Measurements from ENCODE around the gene INTS1. TPM values are rescaled to one million over a fixed set of nuclear protein-coding genes. Genes with fewer than 3 reads are reported as not detected.

INTS1 gene
- total RNA-seq, 1 donor: 26.0 TPM

DNA sequence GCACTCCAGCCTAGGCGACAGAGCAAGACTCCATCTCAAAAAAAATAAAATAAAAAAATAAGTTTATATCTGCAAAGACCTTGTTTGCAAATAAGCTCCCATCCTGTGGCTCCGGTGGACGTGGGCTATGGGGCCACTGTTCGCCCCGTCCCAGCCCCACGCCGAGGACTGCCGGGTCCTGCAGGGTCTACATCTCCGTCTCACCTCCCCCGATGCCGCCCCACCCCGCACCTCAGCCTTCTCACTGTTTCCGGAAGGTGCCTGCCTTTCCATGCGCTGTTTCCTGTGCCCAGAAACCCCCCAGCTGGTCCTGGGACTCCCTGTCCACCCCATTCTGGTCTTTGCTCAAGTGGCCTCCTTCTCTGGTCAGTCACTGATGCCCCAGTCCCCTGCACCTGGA, 5.0 kb upstream of the INTS1 start:
- no peak overlapping the region for H3K4me3 ChIP-seq (ENCODE audit: low read length)
- no peaks in the 10 kb centered on the region for H3K27me3 ChIP-seq (ENCODE audit: insufficient read depth, low read length)
- peaks cover 70% of the 10 kb centered on the region for H3K4me1 ChIP-seq (ENCODE audit: insufficient read depth, low read length)
- H3K9me3 ChIP-seq (ENCODE audit: low read depth, low read length): no peaks in the 10 kb centered on the region

DNA sequence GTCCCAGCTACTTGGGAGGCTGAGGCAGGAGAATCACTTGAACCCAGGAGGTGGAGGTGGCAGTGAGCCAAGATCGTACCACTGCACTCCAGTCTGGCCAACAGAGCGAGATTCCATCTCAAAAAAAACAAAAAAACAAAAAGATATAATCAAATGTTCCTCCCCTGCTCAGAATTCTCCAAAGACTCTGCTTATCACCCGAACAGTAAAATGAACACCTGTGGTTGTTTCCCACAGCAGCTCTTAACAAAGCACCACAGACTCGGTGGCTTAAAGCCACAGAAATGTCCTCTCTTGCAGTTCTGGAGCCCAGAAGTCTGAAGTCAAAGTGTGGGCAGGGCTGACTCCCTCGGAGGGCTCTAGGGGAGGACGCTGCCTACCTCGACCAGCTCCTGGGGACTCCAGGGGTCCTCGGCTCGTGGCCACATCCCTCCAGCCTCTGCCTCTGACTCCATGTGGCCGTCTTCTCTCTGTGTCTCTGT, 4.1 kb upstream of the INTS1 start:
- Histone ChIP-seq H3K4me3 (ENCODE audit: low read length) (no peak overlapping the region), H3K9me3 (ENCODE audit: low read depth, low read length) (no peaks in the 10 kb centered on the region), H3K27me3 (ENCODE audit: insufficient read depth, low read length) (no peaks in the 10 kb centered on the region), H3K4me1 (ENCODE audit: insufficient read depth, low read length) (peaks cover 65% of the 10 kb centered on the region)

GRCh38 chr7:1505731-1506550, 1.8 kb upstream of the INTS1 start:
- H3K4me1 ChIP-seq (ENCODE audit: insufficient read depth, low read length): peaks cover 52% of the 10 kb centered on the region
- H3K4me3 ChIP-seq (ENCODE audit: low read length): no peak overlapping the region
- no peaks in the 10 kb centered on the region for H3K9me3 ChIP-seq (ENCODE audit: low read depth, low read length)
- no peaks in the 10 kb centered on the region for H3K27me3 ChIP-seq (ENCODE audit: insufficient read depth, low read length)

DNA sequence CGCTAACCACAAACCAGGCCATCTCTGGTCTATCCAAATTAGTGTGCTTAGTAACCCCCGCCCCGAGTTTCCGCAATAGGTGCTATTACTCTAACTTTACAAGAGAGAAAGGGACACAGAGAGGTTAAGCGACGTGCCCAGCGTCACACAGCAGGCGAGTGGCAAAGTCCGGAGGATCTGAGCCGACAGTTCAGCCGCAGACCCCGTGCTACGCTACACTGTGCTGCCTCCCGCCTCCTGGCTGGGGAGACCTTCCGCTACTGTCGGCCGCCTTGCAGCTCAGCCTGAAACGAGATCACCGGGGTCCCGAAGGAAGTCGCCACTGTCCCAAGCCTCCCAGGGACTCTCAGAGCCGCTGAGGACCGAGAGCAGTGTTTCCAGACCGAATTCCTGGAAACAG, 799 bp downstream of the INTS1 start:
- Histone ChIP-seq H3K27me3 (ENCODE audit: insufficient read depth, low read length) (no peaks in the 10 kb centered on the region), H3K4me1 (ENCODE audit: insufficient read depth, low read length) (peaks cover 45% of the 10 kb centered on the region), H3K9me3 (ENCODE audit: low read depth, low read length) (no peaks in the 10 kb centered on the region), H3K4me3 (ENCODE audit: low read length) (peak overlapping the region; percentile 93)

DNA sequence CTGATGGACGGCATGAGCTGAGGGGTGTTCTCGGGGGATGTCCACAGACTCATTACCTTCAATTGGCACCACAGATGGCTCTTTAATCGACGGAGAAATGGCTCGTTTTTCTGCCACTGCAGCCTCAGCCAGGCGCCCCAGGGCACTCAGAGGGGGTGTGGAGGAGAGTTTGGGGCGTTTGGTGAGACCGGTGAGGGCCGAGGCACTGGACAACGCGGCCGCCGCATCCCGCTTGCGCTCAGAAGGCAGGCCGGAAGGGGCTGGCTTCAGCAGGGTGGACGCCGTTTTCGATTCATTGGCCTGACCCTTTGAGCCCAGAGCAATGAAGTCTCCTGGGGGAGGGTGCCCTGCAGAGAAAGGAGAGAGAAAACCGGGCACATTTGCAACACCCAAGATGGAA, 1.3 kb downstream of the INTS1 start:
- Histone ChIP-seq H3K9me3 (ENCODE audit: low read depth, low read length) (no peaks in the 10 kb centered on the region), H3K27me3 (ENCODE audit: insufficient read depth, low read length) (no peaks in the 10 kb centered on the region), H3K4me1 (ENCODE audit: insufficient read depth, low read length) (peaks cover 45% of the 10 kb centered on the region), H3K4me3 (ENCODE audit: low read length) (no peak overlapping the region)

DNA sequence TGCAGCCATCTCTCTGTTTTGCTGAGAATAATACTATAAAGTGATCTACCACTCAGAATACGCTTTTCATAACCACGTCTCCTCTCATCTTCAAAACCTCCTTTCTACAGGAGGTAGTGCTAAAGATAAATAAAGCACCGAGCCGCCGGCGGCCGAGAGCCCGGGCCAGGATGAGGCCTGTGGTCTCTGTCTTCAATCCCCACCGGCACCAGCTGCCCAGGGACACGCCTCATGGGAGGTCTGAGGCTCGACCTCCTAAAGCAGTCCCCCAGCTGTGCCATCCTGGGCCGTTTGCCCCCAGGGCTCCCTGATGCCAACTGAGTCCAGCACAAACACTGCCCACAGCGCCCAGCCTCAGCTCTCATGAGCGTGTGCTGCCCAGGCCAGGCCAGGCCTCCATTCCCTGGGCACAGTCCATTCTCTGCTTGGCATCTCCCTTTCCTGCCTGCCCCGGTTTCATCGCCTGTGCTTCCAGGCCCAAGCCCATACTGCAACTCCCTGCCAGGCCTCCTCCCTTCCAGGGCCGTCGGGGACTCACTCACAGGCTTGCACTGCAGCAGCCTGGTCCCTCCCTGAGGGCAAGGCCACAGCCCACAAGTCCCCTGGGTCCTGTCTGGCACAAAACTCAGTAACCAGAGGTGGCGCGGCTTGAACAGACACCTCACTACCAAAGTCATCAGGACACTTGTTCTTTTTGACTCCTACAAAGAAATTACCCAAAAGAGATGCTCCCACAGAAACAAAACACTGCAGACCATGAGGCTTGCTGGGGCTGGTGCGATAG, 2.5 kb downstream of the INTS1 start:
- peaks cover 35% of the 10 kb centered on the region for H3K4me1 ChIP-seq (ENCODE audit: insufficient read depth, low read length)
- no peaks in the 10 kb centered on the region for H3K27me3 ChIP-seq (ENCODE audit: insufficient read depth, low read length)
- no peak overlapping the region for H3K4me3 ChIP-seq (ENCODE audit: low read length)
- H3K9me3 ChIP-seq (ENCODE audit: low read depth, low read length): no peaks in the 10 kb centered on the region

GRCh38 chr7:1500064-1500807, 4.0 kb downstream of the INTS1 start:
- Histone ChIP-seq H3K4me1 (ENCODE audit: insufficient read depth, low read length) (peaks cover 23% of the 10 kb centered on the region), H3K4me3 (ENCODE audit: low read length) (no peak overlapping the region), H3K27me3 (ENCODE audit: insufficient read depth, low read length) (no peaks in the 10 kb centered on the region), H3K9me3 (ENCODE audit: low read depth, low read length) (no peaks in the 10 kb centered on the region)

DNA sequence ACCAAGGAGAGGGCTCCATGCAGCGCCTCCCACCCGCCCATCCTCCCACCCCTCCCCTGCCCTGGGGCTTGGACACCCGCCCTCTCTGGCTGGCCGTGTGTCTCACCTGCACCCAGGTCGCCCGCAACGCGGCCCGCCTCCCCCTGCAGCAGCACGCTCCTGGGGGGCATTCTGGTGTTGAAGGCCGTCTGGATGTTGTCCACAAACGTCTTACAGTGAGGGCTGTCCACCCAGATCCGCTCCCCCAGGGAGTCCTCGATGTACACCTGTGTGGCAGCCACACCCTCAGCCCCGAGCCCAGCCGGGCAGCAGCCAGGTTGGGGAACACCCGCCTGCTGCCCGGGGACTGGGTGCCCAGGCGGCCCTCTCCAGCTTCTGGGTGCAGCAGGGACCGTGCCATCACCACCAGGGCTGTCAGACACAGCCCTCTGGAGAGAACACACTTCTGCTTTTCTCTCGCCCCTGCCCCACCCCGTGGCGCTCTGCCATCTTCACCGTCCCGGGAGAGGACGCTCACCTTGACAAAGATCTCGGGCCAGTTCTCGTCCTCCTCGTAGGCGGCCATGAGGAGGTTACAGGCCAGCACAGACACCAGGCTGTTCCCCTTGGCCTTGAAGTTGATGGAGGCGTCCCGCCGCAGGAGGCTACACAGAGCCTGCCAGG, 4.7 kb downstream of the INTS1 start:
- no peak overlapping the region for H3K4me3 ChIP-seq (ENCODE audit: low read length)
- H3K27me3 ChIP-seq (ENCODE audit: insufficient read depth, low read length): no peaks in the 10 kb centered on the region
- no peaks in the 10 kb centered on the region for H3K9me3 ChIP-seq (ENCODE audit: low read depth, low read length)
- peaks cover 16% of the 10 kb centered on the region for H3K4me1 ChIP-seq (ENCODE audit: insufficient read depth, low read length)

- Histone ChIP-seq H3K27me3 (ENCODE audit: insufficient read depth, low read length) (no peaks in the 10 kb centered on the region), H3K4me3 (ENCODE audit: low read length) (no peak overlapping the region), H3K4me1 (ENCODE audit: insufficient read depth, low read length) (peaks cover 14% of the 10 kb centered on the region), H3K9me3 (ENCODE audit: low read depth, low read length) (no peaks in the 10 kb centered on the region)
Measured at GRCh38 chr7:1498370-1499305, 5.6 kb downstream of the INTS1 start.

GRCh38 chr7:1497293-1497927, 6.8 kb downstream of the INTS1 start:
- Histone ChIP-seq H3K27me3 (ENCODE audit: insufficient read depth, low read length) (no peaks in the 10 kb centered on the region), H3K4me1 (ENCODE audit: insufficient read depth, low read length) (peaks cover 2% of the 10 kb centered on the region), H3K9me3 (ENCODE audit: low read depth, low read length) (no peaks in the 10 kb centered on the region), H3K4me3 (ENCODE audit: low read length) (no peak overlapping the region)

- Histone ChIP-seq H3K4me1 (ENCODE audit: insufficient read depth, low read length) (no peaks in the 10 kb centered on the region), H3K4me3 (ENCODE audit: low read length) (no peak overlapping the region), H3K9me3 (ENCODE audit: low read depth, low read length) (no peaks in the 10 kb centered on the region), H3K27me3 (ENCODE audit: insufficient read depth, low read length) (no peaks in the 10 kb centered on the region)
Measured at GRCh38 chr7:1496531-1497292, 7.5 kb downstream of the INTS1 start.

GRCh38 chr7:1495564-1496242, 8.5 kb downstream of the INTS1 start:
- H3K9me3 ChIP-seq (ENCODE audit: low read depth, low read length): no peaks in the 10 kb centered on the region
- H3K4me1 ChIP-seq (ENCODE audit: insufficient read depth, low read length): no peaks in the 10 kb centered on the region
- H3K27me3 ChIP-seq (ENCODE audit: insufficient read depth, low read length): no peaks in the 10 kb centered on the region
- no peak overlapping the region for H3K4me3 ChIP-seq (ENCODE audit: low read length)
